Kasumi-1 (cell line): ENCODE data around the gene KIR2DL3.
"Not testable (repeated sequence)": the region's sequence is repeated elsewhere in the genome, so short reads cannot be mapped to it uniquely, and the experiment has no call there.

Source experiments
- DNase-seq, 2 experiments: peaks; one replicate each; lab custom pipeline; 2025; lab: John Stamatoyannopoulos, UW

The KIR2DL3 gene

GRCh38 chr19:54738306-54738705, at the start of gene KIR2DL3:
TSS of gene KIR2DL3 (plus strand) at chr19:54738513. CDS start at chr19:54738546, 33 bp downstream.
- DNase-seq: not testable (repeated sequence)

- no peak for DNase-seq
Measured at GRCh38 chr19:54691582-54692297, 46.6 kb upstream of the KIR2DL3 start.

GRCh38 chr19:54692298-54692615, 46.1 kb upstream of the KIR2DL3 start:
- no peak for DNase-seq

GRCh38 chr19:54694648-54695047, 43.7 kb upstream of the KIR2DL3 start:
- no peak for DNase-seq

- DNase-seq: no peak
Measured at GRCh38 chr19:54696117-54696548, 42.2 kb upstream of the KIR2DL3 start.

GRCh38 chr19:54696766-54697165, 41.5 kb upstream of the KIR2DL3 start:
- no peak for DNase-seq

- not testable (repeated sequence) for DNase-seq
Measured at GRCh38 chr19:54697716-54698115, 40.6 kb upstream of the KIR2DL3 start.

- DNase-seq: no peak
Measured at GRCh38 chr19:54704928-54705327, 33.4 kb upstream of the KIR2DL3 start.

GRCh38 chr19:54707962-54708361, 30.4 kb upstream of the KIR2DL3 start:
- no peak for DNase-seq

GRCh38 chr19:54708781-54709180, 29.5 kb upstream of the KIR2DL3 start:
- DNase-seq: peak in 1 of 2 experiments; percentile 92

GRCh38 chr19:54709212-54709948, 28.9 kb upstream of the KIR2DL3 start:
- no peak for DNase-seq

- not testable (repeated sequence) for DNase-seq
Measured at GRCh38 chr19:54709956-54710355, 28.4 kb upstream of the KIR2DL3 start.

GRCh38 chr19:54724142-54724541, 14.2 kb upstream of the KIR2DL3 start, which contains the start of gene KIR3DL3:
TSS of gene KIR3DL3 (plus strand) at chr19:54724442. CDS start at chr19:54724497, 55 bp downstream.
- no peak for DNase-seq

GRCh38 chr19:54724644-54725043, 13.7 kb upstream of the KIR2DL3 start:
- no peak for DNase-seq

- DNase-seq: no peak
Measured at GRCh38 chr19:54725321-54725720, 13.0 kb upstream of the KIR2DL3 start.

- DNase-seq: no peak
Measured at GRCh38 chr19:54727562-54727961, 10.8 kb upstream of the KIR2DL3 start.

- no peak for DNase-seq
Measured at GRCh38 chr19:54728167-54728566, 10.1 kb upstream of the KIR2DL3 start.

GRCh38 chr19:54729416-54730188, 8.7 kb upstream of the KIR2DL3 start:
- DNase-seq: no peak

- no peak for DNase-seq
Measured at GRCh38 chr19:54731191-54731590, 7.1 kb upstream of the KIR2DL3 start.

- DNase-seq: no peak
Measured at GRCh38 chr19:54738715-54739114, 402 bp downstream of the KIR2DL3 start.

- DNase-seq: no peak
Measured at GRCh38 chr19:54739587-54740497, 1.5 kb downstream of the KIR2DL3 start.
